OCI-LY3 (cell line): ENCODE results near the gene DNAJB1.

Experiments
- H2AFZ ChIP-seq: fragments of 200-600, 300-600 bp; shearing (Covaris generic); 2 replicates; pipeline ENCODE4 v1.6.0; 2014; ENCODE audit warnings: antibody characterized with exemption, low read depth, low read length
- H3K27ac ChIP-seq: fragments of 200-600, 300-600 bp; sonication (generic); 2 replicates; pipeline ENCODE4 v1.5.1; 2014; ENCODE audit warnings: mild to moderate bottlenecking, low read length, moderate library complexity, mixed read lengths
- H3K27me3 ChIP-seq: fragments of 200-600, 300-600 bp; sonication (generic); 2 replicates; pipeline ENCODE4 v1.6.1; 2014; ENCODE audit warnings: low read depth, low read length, mixed read lengths
- H3K36me3 ChIP-seq: fragments of 200-600, 300-600 bp; sonication (generic); replicated peaks from 2 replicates; pipeline ENCODE3; 2014; ENCODE audit warnings: low read depth, low read length, mixed read lengths
- H3K4me1 ChIP-seq: fragments of 300-600, 200-600 bp; sonication (generic); 2 replicates; pipeline ENCODE4 v1.6.1; 2014; ENCODE audit warnings: low read length, mixed read lengths
- H3K4me2 ChIP-seq: fragments of 200-600, 300-600 bp; sonication (generic); 2 replicates; pipeline ENCODE4 v1.6.1; 2014; ENCODE audit warnings: low read length, mixed read lengths
- H3K4me3 ChIP-seq: fragments of 300-600, 200-600 bp; sonication (generic); 2 replicates; pipeline ENCODE4 v1.5.1; 2014; ENCODE audit warnings: antibody characterized with exemption, mild to moderate bottlenecking, low read length, moderate library complexity
- H3K79me2 ChIP-seq: fragments of 300-600, 200-600 bp; shearing (Covaris generic); 2 replicates; pipeline ENCODE4 v1.6.1; 2014; ENCODE audit warnings: mild to moderate bottlenecking, low read length, mixed read lengths
- H3K9ac ChIP-seq: fragments of 300-600, 200-600 bp; shearing (Covaris generic); 2 replicates; pipeline ENCODE4 v1.6.0; 2014; ENCODE audit warnings: mild to moderate bottlenecking, low read length, moderate library complexity
- H3K9me3 ChIP-seq: fragments of 200-600, 300-600 bp; shearing (Covaris generic); 2 replicates; pipeline ENCODE4 v1.6.1; 2014; ENCODE audit warnings: low read length, mixed read lengths; ENCODE audit not compliant: insufficient read depth
- H4K20me1 ChIP-seq: fragments of 200-600, 300-600 bp; sonication (generic); 2 replicates; pipeline ENCODE4 v1.6.1; 2016; ENCODE audit warnings: low read length, mixed read lengths; ENCODE audit not compliant: insufficient read depth
- CTCF ChIP-seq: fragments of 200-600, 300-600 bp; sonication (generic); IDR thresholded peaks from 2 replicates; pipeline ENCODE4 v1.5.1; 2014; ENCODE audit warnings: antibody characterized with exemption, low read length, low read depth
- EZH2phosphoT487 ChIP-seq: fragments of 200-600 bp; shearing (Covaris generic); IDR thresholded peaks from 2 replicates; pipeline ENCODE4 v1.6.1; 2018; ENCODE audit warnings: antibody characterized with exemption, mixed run types, low read depth

DNAJB1 gene

DNA sequence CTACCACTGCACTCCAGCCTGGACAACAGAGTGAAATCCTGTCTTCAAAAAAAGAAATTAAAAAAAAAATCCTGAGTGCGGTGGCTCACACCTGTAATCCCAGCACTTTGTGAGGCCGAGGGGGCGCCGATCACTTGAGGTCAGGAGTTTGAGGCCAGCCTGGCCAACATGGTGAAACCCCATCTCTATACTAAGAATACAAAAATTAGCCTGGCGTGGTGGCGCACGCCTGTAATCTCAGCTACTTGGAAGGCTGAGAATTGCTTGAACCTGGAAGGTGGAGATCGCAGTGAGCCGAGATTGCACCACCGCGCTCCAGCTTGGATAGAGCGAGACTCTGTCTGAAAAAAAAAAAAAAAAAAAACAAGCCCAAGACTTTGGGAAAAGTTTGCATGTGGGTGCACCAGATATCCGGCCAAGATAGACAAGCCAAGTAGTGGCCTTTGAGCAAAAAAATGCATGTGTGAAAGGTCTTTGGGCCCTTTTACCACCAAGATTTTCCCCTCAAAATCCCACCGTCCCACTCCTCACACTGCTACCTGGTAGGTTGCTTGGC lies 5.7 kb downstream of the DNAJB1 start:
- Histone ChIP-seq H3K4me3 (no peak overlapping the region), H3K36me3 (peaks cover 31% of the 10 kb centered on the region), H3K79me2 (peaks cover 25% of the 10 kb centered on the region), H3K9me3 (no peaks in the 10 kb centered on the region), H2AFZ (no peak overlapping the region), H3K9ac (no peak overlapping the region), H4K20me1 (peaks cover 24% of the 10 kb centered on the region), H3K4me2 (no peak overlapping the region), H3K27ac (no peak overlapping the region), H3K4me1 (peaks cover 8% of the 10 kb centered on the region), H3K27me3 (no peaks in the 10 kb centered on the region)
- TF ChIP-seq EZH2phosphoT487 (no peak), CTCF (no peak)

GRCh38 chr19:14511229-14511593 lies 7.0 kb downstream of the DNAJB1 start:
- Histone ChIP-seq H2AFZ (no peak overlapping the region), H3K9me3 (no peaks in the 10 kb centered on the region), H3K4me3 (no peak overlapping the region), H3K27me3 (no peaks in the 10 kb centered on the region), H4K20me1 (peaks cover 11% of the 10 kb centered on the region), H3K79me2 (peaks cover 12% of the 10 kb centered on the region), H3K4me1 (no peaks in the 10 kb centered on the region; the same call in 1 of the 2 replicates), H3K9ac (no peak overlapping the region), H3K4me2 (no peak overlapping the region), H3K36me3 (peaks cover 29% of the 10 kb centered on the region), H3K27ac (no peak overlapping the region)
- TF ChIP-seq EZH2phosphoT487 (no peak), CTCF (no peak)

- peaks cover 2% of the 10 kb centered on the region; the same call in 1 of the 2 replicates for H3K4me1 ChIP-seq
- no peak overlapping the region for H3K27ac ChIP-seq
- H2AFZ ChIP-seq, result no peak overlapping the region
Observed at GRCh38 chr19:14510311-14511228, 7.6 kb downstream of the DNAJB1 start.

More at GRCh38 chr19:14510311-14511228, 7.6 kb downstream of the DNAJB1 start:
- H3K4me3 ChIP-seq, result no peak overlapping the region
- H3K79me2 ChIP-seq, result peaks cover 5% of the 10 kb centered on the region
- peaks cover 6% of the 10 kb centered on the region; the same call in 1 of the 2 replicates for H4K20me1 ChIP-seq
- no peaks in the 10 kb centered on the region for H3K27me3 ChIP-seq
- H3K9me3 ChIP-seq, result no peaks in the 10 kb centered on the region
- H3K9ac ChIP-seq, result no peak overlapping the region
- H3K36me3 ChIP-seq, result peaks cover 23% of the 10 kb centered on the region
- no peak for TF ChIP-seq CTCF
- no peak for TF ChIP-seq EZH2phosphoT487
- no peak overlapping the region for H3K4me2 ChIP-seq
